ENCODE data around the gene SPATA3.

The SPATA3 gene

GRCh38 chr2:230968921-230969658 lies 26.8 kb upstream of the SPATA3 start:
- no peak for DNase-seq (ENCODE audit: low read depth)

DNA sequence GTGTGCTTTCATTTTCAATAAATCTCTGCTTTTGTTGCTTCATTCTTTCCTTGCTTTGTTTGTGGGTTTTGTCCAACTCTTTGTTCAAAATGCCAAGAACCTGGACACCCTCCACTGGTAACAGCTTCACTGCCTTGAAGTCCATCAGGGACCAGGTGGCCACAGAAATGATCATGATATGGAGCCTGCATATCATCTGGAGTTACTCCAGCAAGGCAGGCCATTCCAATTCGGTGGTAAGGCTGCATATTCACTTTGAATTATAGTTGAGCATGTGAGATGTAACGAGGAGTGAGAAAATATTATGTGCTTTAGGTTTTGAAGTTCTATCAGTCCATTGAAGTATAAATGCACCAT lies 26.3 kb upstream of the SPATA3 start:
- DNase-seq (ENCODE audit: low read depth), result no peak

DNA sequence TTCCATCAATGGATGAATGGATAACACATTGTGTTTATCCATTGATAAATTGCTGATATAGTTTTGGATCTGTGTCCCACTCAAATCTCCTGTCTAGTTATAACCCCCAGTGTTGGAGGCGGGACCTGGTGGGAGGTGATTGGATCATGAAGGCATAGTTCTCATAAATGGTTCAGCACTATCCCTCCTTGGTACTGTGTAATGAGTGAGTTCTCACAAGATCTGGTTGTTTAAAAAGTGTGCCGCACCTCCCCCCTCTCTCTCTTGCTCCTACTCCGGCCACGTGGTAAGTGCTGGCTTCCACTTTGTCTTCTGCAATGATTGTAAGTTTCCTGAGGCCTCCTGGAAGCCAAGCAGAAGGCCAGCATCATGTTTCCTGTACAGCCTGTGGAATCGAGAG lies 23.9 kb upstream of the SPATA3 start:
- DNase-seq (ENCODE audit: low read depth), result no peak

DNA sequence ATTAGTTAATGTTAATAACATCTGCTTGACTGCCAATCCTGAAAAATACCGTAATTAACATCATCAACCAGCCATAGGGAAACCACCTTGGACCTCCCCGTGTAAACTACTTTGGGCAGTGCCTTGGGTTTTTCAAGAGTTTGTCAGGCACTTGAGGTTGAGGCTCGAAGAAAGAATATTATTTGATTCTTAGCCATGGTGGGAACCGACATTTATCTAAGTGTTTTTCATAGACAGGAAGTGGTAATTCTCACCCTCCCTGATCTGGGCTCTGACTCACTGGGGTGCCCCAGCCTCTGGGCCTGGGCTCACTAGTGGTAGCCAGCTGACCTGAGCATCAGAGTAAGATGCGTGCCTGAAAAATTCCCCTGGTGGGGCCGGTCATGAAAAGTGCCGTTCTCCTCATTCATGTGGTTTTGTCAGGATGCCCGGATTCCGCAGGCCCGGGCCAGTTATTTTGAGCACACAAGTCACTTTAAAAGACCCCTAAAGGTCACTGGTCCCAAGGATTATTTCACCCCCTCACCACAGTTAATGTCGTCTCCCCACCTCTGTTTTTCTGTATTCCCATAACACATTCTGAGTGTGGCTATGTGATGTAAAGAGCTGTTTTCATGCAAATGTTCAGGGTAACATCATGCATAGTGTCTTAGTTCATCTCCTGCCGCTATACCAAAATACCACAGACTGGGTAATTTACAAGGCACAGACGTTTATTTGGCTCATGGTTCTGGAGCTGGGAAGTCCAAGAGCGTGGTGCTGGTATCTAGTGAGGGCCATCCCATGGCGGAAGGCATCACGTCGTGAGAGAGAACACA lies 21.6 kb upstream of the SPATA3 start:
- no peak for DNase-seq (ENCODE audit: low read depth)

DNA sequence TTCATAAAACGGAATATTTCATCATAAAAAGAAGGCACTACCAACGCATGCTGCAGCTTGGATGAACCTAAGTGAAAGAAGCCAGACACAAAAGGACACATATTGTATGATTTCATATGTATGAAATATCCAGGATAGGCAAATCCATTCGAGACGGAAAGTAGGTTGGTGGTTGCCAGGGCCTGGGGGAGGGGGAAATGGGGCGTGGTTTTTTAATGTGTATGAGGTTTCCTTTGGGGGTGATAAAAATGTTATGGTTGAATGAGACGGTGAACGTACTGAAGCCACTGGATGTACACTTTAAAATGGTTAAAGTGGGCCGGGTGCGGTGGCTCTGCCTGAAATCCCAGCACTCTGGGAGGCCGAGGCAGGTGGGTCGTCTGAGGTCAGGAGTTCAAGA lies 20.0 kb upstream of the SPATA3 start:
- DNase-seq (ENCODE audit: low read depth), result no peak

GRCh38 chr2:230976671-230977171 lies 19.2 kb upstream of the SPATA3 start:
- DNase-seq (ENCODE audit: low read depth), result no peak

GRCh38 chr2:230980468-230980867 lies 15.5 kb upstream of the SPATA3 start:
- DNase-seq (ENCODE audit: low read depth), result no peak

DNA sequence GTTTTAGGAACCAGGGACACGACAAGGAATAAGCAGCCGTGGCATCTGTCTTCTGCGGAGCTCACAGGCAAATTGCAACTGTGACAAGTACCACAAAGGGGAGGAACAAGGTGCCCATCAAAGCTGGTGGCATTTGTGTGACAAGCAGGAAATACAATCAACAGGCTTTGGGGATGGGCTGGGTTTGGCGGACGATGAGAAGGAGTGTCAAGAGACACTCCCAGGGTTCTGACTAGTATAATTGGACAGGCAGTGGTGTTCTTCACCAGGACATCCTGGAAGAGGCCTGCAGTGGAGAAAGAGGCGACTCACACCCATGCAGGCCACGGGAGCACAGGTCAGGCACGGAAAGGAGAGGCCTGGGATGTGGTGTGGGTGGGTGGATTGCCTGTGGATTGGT lies 14.2 kb upstream of the SPATA3 start:
- no peak for DNase-seq (ENCODE audit: low read depth)

DNA sequence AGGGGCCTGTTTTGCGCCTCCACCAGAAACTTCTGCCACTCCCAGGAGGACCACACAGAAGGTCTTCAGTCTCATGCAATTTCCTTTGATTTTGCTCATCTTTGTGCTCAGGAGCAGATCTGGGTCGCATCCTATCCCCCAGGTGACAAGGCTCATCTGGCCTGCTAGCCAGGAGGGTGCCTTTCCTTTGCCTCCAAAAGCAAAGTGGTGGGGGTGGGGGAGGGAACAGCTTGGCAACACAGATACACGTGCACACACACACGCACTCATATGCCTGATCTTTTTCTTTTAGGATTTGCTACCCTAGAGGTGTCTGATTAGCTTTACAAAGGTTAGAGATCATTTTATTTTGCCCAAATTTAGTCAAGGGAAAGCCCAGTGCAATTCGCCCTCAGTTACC lies 13.8 kb upstream of the SPATA3 start:
- DNase-seq (ENCODE audit: low read depth), result no peak

GRCh38 chr2:230982528-230982927 lies 13.4 kb upstream of the SPATA3 start:
- no peak for DNase-seq (ENCODE audit: low read depth)

GRCh38 chr2:230983566-230983965 lies 12.4 kb upstream of the SPATA3 start:
- DNase-seq (ENCODE audit: low read depth), result no peak

- no peak for DNase-seq (ENCODE audit: low read depth)
Measured at GRCh38 chr2:230984393-230985220, 11.3 kb upstream of the SPATA3 start.

DNA sequence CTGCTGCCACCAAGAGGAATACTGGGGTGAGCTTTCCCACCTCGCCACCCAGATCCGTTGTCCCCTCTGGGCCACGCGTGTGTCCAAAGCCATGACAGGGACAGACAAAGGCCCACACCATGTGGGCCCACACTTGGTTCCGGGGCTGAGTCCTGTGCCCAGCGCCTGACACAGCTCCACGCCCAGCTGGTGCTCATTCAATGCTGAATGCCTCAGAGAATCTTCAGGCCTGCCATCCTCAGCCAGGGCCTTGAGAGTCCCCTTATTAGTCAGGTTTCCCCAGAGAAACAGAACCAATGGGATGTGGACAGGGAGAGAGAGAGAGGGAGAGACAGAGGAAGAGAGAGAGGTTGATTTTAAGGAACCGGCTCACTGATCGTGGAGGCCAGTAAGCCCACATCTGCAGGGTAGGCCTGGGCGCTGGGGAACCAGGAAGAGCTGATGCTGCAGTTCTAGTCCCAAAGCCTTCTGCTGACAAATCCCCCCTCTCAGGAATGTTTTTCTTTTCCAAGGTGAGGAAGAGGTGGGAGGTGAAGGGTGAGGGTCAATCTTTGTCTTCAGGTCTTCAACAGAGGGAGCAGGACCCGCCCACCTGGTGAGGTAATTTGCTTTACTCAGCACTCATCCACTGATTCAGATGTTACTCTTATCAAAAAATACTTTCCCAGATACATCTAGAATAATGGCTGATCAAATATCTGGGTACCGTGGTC lies 10.2 kb upstream of the SPATA3 start:
- no peak for DNase-seq (ENCODE audit: low read depth)

DNA sequence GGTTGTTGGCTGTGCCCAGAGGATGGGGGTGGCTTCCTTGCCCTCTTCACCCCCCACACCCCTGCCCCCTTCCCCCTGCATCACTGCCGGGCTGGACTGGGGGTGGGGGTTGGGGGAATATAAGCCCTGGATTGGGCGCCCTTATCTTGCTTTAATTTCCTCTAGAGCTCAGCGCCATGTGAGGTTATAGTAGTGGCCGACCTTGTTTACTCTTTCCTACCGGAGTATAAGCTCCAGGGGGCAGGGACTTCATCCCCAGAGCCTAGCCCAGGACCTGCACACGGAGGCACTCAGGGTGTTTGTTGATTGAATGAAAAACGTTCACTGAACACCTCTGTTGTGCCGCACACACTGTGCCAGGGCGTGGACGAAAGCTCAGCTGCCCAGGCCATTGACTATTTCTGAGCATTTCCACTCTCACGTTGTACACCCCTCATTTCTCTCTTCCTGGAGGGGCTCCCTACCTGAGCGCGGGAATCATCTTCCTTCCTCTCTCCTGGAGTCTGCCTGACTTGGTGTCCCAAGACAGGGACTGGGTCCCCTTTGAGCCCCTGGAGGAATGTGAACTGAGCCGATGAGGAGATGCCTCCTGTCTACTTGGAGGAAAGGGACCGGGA lies 9.3 kb upstream of the SPATA3 start:
- no peak for DNase-seq (ENCODE audit: low read depth)

DNA sequence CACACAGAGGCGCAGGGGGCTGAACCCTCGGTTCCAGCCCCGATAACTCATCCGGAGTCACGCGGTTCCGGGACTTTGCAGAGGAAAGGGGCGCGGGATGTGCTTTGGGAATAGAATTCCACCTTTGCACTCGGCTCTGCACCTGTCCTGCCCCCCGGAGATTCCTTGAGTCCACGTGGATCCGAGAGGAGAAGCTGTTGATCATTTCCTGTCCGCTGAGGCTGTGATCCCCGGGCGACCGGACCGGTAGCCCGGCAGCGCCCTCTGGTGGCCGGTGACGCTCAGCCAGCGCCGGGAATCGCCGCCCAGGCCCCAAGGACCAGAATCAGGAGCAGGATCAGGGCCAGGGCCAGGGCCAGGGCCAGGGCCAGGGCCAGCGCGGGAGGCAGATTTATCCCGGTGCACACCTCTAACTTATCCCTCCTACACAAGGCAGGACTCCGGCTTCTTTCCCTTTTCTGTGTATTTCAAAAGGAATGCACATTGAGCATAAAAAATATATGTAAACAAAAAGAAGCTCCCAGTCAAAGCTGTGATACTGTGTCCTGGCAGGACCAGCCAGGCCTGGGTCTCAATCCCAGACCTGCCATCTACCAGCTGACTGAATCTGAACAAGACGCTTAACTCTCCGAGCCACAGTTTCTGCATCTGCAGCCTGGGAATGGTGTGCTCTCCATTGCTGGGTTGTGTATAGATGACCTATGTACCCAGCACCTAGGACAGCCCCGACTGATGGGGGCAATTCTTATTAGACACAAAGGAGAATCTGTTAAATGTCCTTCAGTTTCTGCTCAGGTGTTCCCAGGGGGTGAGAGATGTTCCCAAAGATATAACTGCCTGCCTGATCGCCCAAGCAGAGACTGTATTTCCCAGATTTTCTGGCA lies 8.5 kb upstream of the SPATA3 start:
- DNase-seq (ENCODE audit: low read depth), result peak; percentile 18

- no peak for DNase-seq (ENCODE audit: low read depth)
Measured at GRCh38 chr2:230989731-230990130, 6.2 kb upstream of the SPATA3 start.

DNA sequence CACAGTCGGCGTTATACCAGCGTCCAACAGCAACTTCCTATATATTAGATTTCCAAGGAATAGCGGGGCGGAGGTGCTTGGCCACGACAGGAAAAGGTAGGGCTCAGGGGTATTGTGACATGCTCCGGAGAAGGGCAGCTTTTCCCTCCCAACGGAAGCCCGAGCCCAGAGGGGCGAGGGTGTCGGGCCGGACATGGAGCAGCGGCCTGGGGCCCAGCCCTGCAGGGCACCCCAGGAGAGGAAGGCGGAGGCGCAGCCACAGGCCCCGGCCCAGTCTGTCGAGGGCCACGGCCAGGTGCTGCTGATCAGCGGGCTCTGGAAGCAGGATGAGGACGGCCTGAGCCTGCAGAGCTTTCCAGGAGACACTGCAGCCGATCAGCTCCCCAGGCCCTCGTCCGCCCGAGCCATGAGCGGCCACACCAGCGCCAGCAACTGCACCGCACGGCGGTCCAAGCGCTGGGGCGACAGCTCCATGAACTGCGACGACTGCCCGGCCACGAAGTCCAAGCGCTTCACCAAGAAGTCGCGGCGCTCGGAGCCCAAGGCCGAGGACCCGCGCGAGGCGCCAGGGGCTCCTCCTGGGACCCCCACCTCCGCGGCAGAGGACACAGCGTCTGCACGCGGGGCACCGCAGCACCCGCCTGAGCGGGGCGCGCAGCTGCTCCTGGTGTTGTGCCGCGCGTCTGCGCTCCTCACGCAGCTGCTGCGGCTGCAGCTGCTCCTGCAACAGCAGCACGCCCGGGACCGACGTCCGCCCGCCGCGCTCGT lies 5.6 kb upstream of the SPATA3 start:
- no peak for DNase-seq (ENCODE audit: low read depth)

- no peak for DNase-seq (ENCODE audit: low read depth)
Measured at GRCh38 chr2:230990899-230991150, 5.1 kb upstream of the SPATA3 start.

DNA sequence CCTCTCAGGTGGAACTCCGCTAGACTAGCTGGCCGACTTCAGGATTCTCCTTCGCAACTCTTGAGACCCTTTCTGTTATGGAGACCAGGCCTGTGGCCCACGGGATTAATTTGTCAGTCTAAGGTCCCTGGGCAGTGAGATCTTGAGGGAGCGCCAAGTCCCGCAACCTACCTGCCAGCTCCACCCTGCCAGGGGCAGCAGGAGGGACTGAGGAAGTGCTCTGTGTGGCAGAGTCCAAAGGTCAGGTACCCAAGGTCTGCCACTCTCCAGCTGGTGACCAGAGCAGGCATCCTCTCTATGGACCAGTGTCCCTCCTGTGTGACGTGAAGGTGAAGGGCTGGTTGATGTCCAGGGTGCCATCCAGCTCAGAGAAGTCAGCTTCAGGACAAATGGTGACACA lies 4.3 kb upstream of the SPATA3 start:
- no peak for DNase-seq (ENCODE audit: low read depth)

DNA sequence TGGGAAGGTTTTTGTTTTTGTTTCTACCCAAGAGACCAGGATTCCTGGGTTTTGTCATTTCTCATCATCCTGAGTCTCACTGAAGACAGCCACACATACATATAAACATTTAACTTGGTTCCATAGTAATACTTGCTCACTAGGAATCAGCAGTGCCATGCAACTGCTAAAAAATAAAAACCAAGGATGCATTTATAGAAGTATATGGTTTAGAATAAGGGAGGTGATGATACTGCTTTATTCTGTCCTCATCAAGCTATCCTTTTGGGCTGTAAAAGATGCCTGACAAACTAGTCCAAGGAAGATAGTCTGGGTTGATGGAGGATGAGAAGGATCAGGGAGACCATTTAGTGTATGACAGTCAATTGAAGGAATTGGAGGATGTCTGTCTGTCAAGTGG lies 740 bp downstream of the SPATA3 start:
- no peak for DNase-seq (ENCODE audit: low read depth)
